Activated T-cell treated with anti-CD3 and anti-CD28 coated beads for 24 hours (primary cell): ENCODE measurements around the gene CCN6.

Experiments
- DNase-seq: peaks from one replicate; pipeline ENCODE4 v3.0.0-alpha.2; 2020; ENCODE audit warnings: low read depth

The CCN6 gene

DNA sequence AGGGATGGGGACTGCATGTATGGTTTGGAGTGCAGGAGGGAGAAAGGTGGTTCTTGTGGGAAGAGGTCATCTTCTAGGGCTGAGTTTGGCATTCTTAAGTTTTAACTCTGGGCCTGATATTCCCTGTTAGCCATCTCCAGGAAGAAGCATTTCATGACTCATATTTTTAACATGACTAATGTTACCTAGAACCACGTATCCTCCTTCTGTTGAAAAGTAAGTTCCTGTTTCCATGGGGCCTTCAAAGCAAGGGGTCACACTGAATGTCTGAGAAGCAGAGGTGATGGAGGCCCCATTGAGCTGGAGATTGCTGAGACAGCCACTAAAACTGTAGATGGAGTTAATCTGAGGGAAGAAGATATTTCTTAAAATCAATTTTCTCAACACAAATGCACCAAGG is 63.6 kb downstream of the CCN6 start:
- no peak for DNase-seq

DNA sequence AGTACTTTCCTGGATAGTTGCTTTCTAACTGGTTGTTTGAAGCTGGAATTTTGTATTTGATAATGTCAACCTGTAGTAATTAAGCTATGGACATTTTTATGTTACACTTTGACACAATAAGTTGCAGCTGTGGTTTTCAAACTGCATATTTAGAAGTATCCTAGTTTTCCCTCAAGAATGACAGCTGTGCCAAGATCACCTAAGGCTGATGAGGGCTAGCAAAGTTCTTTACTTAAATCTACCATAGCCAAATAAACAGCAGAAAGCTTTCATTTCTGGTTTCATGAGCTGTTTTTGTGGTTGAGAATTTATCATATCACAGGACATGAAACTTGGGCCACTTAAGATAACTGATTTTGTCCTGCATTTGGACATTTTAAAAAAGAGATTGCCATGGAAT is 64.1 kb downstream of the CCN6 start:
- no peak for DNase-seq
